Kidney epithelial cell (primary cell): ENCODE results near the gene CC2D1A. TPM values are rescaled to one million over a fixed set of nuclear protein-coding genes. Genes with fewer than 3 reads are reported as not detected.

Experiments used
- DNase-seq: peaks from one replicate; pipeline ENCODE4 v3.0.0-alpha.2; 2010; ENCODE audit warnings: low read depth
- H3K27me3 ChIP-seq: 2 replicates; pipeline ENCODE4 v1.6.0; 2011; ENCODE audit warnings: low read length; ENCODE audit not compliant: control insufficient read depth, insufficient read depth
- H3K36me3 ChIP-seq: 2 replicates; pipeline ENCODE4 v1.5.1; 2011; ENCODE audit warnings: low read length; ENCODE audit not compliant: control insufficient read depth, insufficient read depth
- H3K4me3 ChIP-seq: 2 replicates; pipeline ENCODE4 v1.5.1; 2011; ENCODE audit warnings: low read depth, mild to moderate bottlenecking, control low read depth, low read length
- total RNA-seq: library from RNA; depleted of rRNA; stranded (reverse); fragments of >200 nt; gene quantifications from 2 replicates; pipeline ENCODE4 v1.2.3, GENCODE V29; 2015
- TF ChIP-seq, protein P1 (sequence below): IDR thresholded peaks from 2 replicates; pipeline ENCODE4 v1.5.1; 2011; ENCODE audit warnings: mild to moderate bottlenecking, moderate library complexity, low read length, control low read depth, inconsistent platforms; ENCODE audit not compliant: insufficient read depth, poor library complexity, severe bottlenecking

CC2D1A gene
- total RNA-seq, 1 donor from 2014 or later: 26.5 TPM

DNA sequence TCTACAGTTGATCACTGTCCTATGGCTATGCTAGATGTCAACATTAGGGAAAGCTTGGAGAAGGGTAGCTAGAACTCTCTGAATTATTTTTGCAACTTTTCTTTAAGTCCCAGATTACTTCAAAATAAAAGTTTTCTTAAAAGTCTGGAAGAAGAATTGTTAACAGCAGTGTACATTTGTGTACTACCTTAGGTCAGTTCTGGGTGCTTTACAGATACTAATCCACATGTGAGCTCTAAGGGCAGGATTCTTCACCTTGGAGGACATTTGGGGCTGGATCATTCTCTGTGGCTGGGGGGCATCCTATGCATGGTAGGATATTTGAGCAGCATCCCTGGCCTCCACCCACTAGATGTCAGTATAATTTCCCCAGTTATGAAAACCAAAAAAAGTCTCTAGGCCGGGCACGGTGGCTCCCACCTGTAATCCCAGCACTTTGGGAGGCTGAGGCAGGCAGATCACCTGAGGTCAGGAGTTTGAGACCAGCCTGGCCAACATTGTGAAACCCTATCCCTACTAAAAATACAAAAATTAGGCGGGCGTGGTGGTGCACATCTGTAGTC lies 2.9 kb upstream of the CC2D1A start:
- DNase-seq: no peak
- H3K36me3 ChIP-seq: no peaks in the 10 kb centered on the region
- H3K4me3 ChIP-seq: no peak overlapping the region
- no peaks in the 10 kb centered on the region for H3K27me3 ChIP-seq
- TF ChIP-seq, protein P1, sequence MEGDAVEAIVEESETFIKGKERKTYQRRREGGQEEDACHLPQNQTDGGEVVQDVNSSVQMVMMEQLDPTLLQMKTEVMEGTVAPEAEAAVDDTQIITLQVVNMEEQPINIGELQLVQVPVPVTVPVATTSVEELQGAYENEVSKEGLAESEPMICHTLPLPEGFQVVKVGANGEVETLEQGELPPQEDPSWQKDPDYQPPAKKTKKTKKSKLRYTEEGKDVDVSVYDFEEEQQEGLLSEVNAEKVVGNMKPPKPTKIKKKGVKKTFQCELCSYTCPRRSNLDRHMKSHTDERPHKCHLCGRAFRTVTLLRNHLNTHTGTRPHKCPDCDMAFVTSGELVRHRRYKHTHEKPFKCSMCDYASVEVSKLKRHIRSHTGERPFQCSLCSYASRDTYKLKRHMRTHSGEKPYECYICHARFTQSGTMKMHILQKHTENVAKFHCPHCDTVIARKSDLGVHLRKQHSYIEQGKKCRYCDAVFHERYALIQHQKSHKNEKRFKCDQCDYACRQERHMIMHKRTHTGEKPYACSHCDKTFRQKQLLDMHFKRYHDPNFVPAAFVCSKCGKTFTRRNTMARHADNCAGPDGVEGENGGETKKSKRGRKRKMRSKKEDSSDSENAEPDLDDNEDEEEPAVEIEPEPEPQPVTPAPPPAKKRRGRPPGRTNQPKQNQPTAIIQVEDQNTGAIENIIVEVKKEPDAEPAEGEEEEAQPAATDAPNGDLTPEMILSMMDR: peak; percentile 37

DNA sequence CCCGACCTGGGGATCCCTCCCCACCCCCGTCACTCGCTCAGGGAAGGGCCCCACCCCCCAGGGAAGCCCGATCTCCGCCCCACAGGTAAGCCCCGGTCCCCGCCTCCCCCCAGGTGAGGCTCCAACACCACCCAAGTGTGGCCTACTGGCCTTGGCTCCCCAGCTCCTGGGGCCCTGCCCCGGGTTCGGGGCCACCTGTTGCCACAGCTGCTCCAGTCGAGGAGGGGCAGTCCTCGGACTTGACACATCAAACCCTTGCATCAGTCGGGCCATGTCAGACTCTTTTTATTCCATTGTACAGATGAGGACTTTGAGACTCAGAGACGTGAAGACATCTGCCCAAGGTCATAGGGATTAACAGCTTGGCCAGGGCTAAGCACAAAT lies 512 bp downstream of the CC2D1A start:
- Histone ChIP-seq H3K4me3 (peak overlapping the region; percentile 86), H3K27me3 (no peaks in the 10 kb centered on the region), H3K36me3 (peaks cover 2% of the 10 kb centered on the region)
- TF ChIP-seq, protein P1: no peak
- no peak for DNase-seq

DNA sequence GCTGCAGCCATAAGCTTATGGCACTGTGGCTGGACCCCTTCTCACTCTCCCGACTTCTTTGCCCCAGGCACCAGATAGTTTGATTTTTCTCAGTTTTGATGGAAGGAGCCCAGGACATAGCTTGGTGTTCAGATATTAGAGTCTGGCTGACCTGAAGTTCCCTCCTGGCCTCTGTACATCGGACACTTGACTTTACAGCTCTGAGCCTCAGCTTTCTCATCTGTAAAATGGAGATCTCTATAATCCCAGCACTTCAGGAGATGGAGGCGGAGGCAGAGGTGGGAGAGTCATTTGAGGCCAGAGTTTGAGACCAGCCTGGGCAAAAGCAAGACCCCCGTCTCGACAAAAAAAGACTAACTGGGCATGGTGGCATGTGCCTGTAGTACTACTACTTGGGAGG lies 909 bp downstream of the CC2D1A start:
- TF ChIP-seq, protein P1: no peak
- peaks cover 2% of the 10 kb centered on the region for H3K36me3 ChIP-seq
- peak overlapping the region; percentile 86 for H3K4me3 ChIP-seq
- DNase-seq: no peak
- no peaks in the 10 kb centered on the region for H3K27me3 ChIP-seq

DNA sequence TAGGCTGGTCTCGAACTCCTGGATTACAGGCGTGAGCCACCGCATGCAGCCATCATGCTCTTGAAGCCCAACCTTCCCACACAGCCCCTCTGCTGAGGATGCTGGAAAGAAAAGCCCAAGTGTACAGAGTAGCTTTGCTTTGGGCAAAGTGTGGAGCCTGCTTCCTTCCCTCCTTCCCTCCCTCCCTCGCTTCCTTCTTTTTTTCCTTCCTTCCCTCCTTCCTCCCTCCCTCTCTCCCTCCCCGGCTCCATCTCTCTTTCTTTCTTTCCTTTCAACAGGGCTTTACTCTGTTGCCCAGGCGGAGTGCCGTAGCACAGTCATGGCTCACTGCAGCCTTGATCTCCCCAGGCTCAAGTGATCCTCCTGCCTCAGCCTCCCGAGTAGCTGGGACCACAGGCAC lies 2.7 kb downstream of the CC2D1A start:
- TF ChIP-seq, protein P1: no peak
- DNase-seq: no peak
- no peaks in the 10 kb centered on the region for H3K27me3 ChIP-seq
- H3K4me3 ChIP-seq: no peak overlapping the region
- peaks cover 2% of the 10 kb centered on the region for H3K36me3 ChIP-seq

DNA sequence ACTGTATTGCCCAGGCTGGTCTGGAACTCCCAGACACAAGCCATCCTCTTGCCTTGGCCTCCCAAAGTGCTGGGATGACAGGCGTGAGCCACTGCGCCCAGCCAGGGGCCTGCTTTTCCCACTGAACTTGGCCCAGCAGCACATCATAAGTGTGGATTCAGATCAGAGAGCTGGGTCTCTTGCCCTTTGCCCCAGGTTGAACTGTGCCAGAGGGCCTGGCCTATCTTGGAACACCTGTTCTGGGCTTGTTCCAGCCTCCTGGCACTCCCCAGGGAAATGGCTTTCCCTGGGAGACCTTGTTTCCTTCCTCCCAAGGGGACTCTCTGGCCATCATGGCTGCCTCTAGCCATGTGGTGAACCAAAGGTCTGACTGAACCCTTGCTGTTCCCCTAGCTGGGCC lies 3.4 kb downstream of the CC2D1A start:
- Histone ChIP-seq H3K4me3 (no peak overlapping the region), H3K36me3 (peaks cover 2% of the 10 kb centered on the region), H3K27me3 (no peaks in the 10 kb centered on the region)
- no peak for DNase-seq
- TF ChIP-seq, protein P1: no peak

DNA sequence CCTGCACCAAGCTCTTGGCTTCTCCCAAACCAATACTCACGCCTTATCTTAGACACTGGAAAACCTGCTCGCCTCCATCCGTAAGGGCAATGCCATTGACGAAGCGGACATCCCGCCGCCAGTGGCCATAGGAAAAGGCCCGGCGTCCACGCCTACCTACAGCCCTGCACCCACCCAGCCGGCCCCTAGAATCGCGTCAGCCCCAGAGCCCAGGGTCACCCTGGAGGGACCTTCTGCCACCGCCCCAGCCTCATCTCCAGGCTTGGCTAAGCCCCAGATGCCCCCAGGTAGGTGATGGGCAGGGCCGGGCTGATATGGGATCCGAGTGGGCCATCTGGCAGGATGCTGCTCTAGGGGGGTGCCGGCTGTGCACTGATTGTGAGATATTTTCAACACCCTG lies 7.4 kb downstream of the CC2D1A start:
- Histone ChIP-seq H3K4me3 (no peak overlapping the region), H3K36me3 (peaks cover 2% of the 10 kb centered on the region), H3K27me3 (no peaks in the 10 kb centered on the region)
- no peak for DNase-seq
- TF ChIP-seq, protein P1: no peak
